DOHH2 (cell line): Measurements from ENCODE around the gene AVPI1.
"Not testable (repeated sequence)": the region's sequence is repeated elsewhere in the genome, so short reads cannot be mapped to it uniquely, and the experiment has no call there.

Source experiments
- H3F3A ChIP-seq: fragments of 200-600 bp; sonication (generic), shearing (Covaris generic); 2 replicates; pipeline ENCODE4 v1.6.0; 2016; ENCODE audit warnings: antibody characterized with exemption, mild to moderate bottlenecking; ENCODE audit not compliant: control insufficient read depth, insufficient read depth
- H3K27ac ChIP-seq: fragments of 200-600 bp; sonication (generic); 2 replicates; pipeline ENCODE4 v1.5.1; 2014; ENCODE audit warnings: low read depth, mild to moderate bottlenecking, low read length, moderate library complexity
- H3K27me3 ChIP-seq: fragments of 200-600 bp; sonication (generic); 2 replicates; pipeline ENCODE4 v1.6.1; 2014; ENCODE audit warnings: mild to moderate bottlenecking, low read length, mixed read lengths; ENCODE audit not compliant: control insufficient read depth
- H3K36me3 ChIP-seq: fragments of 200-600 bp; sonication (generic); 2 replicates; pipeline ENCODE4 v1.6.1; 2014; ENCODE audit warnings: mild to moderate bottlenecking, low read length, moderate library complexity, mixed read lengths; ENCODE audit not compliant: control insufficient read depth
- H3K4me1 ChIP-seq: fragments of 200-600 bp; sonication (generic); 2 replicates; pipeline ENCODE4 v1.6.1; 2014; ENCODE audit warnings: mild to moderate bottlenecking, low read length, mixed read lengths; ENCODE audit not compliant: control insufficient read depth
- H3K4me2 ChIP-seq: fragments of 200-600 bp; sonication (generic); 2 replicates; pipeline ENCODE4 v1.6.0; 2014; ENCODE audit warnings: mild to moderate bottlenecking, low read length, moderate library complexity
- H3K4me3 ChIP-seq: fragments of 200-600 bp; sonication (generic); 2 replicates; pipeline ENCODE4 v1.5.1; 2014; ENCODE audit warnings: mild to moderate bottlenecking, low read length, mixed read lengths
- H3K79me2 ChIP-seq: fragments of 200-600 bp; sonication (generic); 2 replicates; pipeline ENCODE4 v1.6.1; 2014; ENCODE audit warnings: mild to moderate bottlenecking, low read length, mixed read lengths; ENCODE audit not compliant: control insufficient read depth
- H3K9me2 ChIP-seq: fragments of 200-600 bp; sonication (generic); replicated peaks from 2 replicates; pipeline ENCODE4 v1.6.1; 2014; ENCODE audit warnings: mild to moderate bottlenecking, low read length, mixed read lengths; ENCODE audit not compliant: control insufficient read depth
- H3K9me3 ChIP-seq: fragments of 200-600 bp; sonication (generic); 2 replicates; pipeline ENCODE4 v1.6.1; 2014; ENCODE audit warnings: antibody characterized with exemption, low read length, mixed read lengths; ENCODE audit not compliant: control insufficient read depth, insufficient read depth
- H4K20me1 ChIP-seq: fragments of 200-600 bp; sonication (generic); 2 replicates; pipeline ENCODE4 v1.6.0; 2014; ENCODE audit warnings: low read depth, mild to moderate bottlenecking, antibody characterized with exemption, low read length, moderate library complexity; ENCODE audit not compliant: control insufficient read depth, insufficient read depth
- CTCF ChIP-seq: fragments of 200-600 bp; sonication (generic); IDR thresholded peaks from one replicate; pipeline ENCODE4 v1.5.1; 2014; ENCODE audit warnings: antibody characterized with exemption, mild to moderate bottlenecking, low read depth, low read length; ENCODE audit not compliant: poor library complexity, severe bottlenecking
- EZH2phosphoT487 ChIP-seq: fragments of 200-600 bp; sonication (generic); IDR thresholded peaks from 2 replicates; pipeline ENCODE4 v1.6.1; 2017; ENCODE audit warnings: borderline replicate concordance, mild to moderate bottlenecking, antibody characterized with exemption, low read length, moderate library complexity, mixed read lengths

Gene AVPI1

GRCh38 chr10:97640174-97640867 is 46.7 kb downstream of the AVPI1 start, which contains the start of gene PI4K2A:
Gene PI4K2A (plus strand): TSS chr10:97640671. CDS start chr10:97640743, 72 bp downstream.
- Histone ChIP-seq H3K79me2 (peaks cover 18% of the 10 kb centered on the region), H3F3A (peaks cover 3% of the 10 kb centered on the region; the same call in 1 of the 2 replicates), H3K4me2 (peak within 1 kb of the TSS; percentile 85), H3K4me3 (peak within 1 kb of the TSS; percentile 85), H3K36me3 (peaks cover 7% of the 10 kb centered on the region), H3K4me1 (peaks cover 15% of the 10 kb centered on the region), H4K20me1 (peaks cover 5% of the 10 kb centered on the region; the same call in 1 of the 2 replicates), H3K27me3 (no peaks in the 10 kb centered on the region), H3K9me3 (no peaks in the 10 kb centered on the region), H3K9me2 (no peaks in the 10 kb centered on the region), H3K27ac (no peak within 1 kb of the TSS)
- TF ChIP-seq CTCF = no peak
- no peak for TF ChIP-seq EZH2phosphoT487

DNA sequence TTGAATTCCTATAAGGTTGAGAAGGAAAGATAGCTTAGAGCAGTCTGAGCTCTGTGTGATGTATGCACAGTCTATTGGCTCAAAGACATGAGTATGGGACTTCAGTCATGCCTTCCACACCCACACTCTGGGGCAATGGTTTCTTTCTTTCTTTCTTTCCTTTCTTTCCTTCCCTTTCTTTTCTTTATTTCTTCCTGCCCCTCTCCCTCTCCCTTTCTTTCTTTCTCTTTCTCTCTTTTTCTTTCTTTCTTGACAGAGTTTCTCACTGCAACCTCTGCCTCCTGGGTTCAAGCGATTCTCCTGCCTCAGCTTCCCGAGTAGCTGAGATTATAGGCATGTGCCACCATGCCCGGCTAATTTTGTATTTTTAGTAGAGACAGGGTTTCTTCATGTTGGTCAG is 48.0 kb downstream of the AVPI1 start:
- H4K20me1 ChIP-seq, H3K36me3 ChIP-seq, H3F3A ChIP-seq, H3K27me3 ChIP-seq, H3K9me3 ChIP-seq, H3K4me2 ChIP-seq, H3K9me2 ChIP-seq, H3K27ac ChIP-seq, H3K4me3 ChIP-seq: not testable (repeated sequence)
- H3K79me2 ChIP-seq = peaks cover 18% of the 10 kb centered on the region
- peaks cover 15% of the 10 kb centered on the region for H3K4me1 ChIP-seq

GRCh38 chr10:97635577-97635976 is 51.5 kb downstream of the AVPI1 start:
- H4K20me1 ChIP-seq = no peaks in the 10 kb centered on the region
- no peak overlapping the region for H3K4me2 ChIP-seq
- no peak overlapping the region for H3K27ac ChIP-seq
- H3K4me3 ChIP-seq = no peak overlapping the region
- peaks cover 3% of the 10 kb centered on the region; the same call in 1 of the 2 replicates for H3F3A ChIP-seq
- H3K9me3 ChIP-seq = no peaks in the 10 kb centered on the region
- no peaks in the 10 kb centered on the region for H3K27me3 ChIP-seq
- H3K79me2 ChIP-seq = peaks cover 6% of the 10 kb centered on the region; the same call in 1 of the 2 replicates
- peaks cover 16% of the 10 kb centered on the region for H3K4me1 ChIP-seq
- H3K36me3 ChIP-seq = no peaks in the 10 kb centered on the region
- TF ChIP-seq EZH2phosphoT487 (no peak), CTCF (no peak)
- H3K9me2 ChIP-seq = no peaks in the 10 kb centered on the region

DNA sequence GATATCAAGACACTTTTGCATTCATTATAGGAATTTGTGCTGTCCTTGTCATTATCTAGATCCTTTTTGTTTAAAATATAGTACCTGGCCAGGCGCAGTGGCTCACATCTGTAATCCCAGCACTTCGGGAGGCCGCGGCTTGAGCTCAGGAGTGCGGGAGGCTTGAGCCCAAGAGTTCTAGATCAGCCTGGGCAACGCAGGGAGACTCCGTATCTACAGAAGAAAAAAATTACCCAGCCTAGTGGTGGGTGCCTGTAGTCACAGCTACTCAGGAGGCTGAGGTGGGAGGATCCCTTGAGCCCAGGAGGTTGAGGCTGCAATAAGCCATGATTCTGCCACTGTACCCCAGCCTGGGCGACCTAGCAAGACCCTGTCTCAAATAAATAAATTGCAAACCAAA is 53.1 kb downstream of the AVPI1 start:
- Histone ChIP-seq H3K4me2 (peak overlapping the region; percentile 86), H3K27ac (no peak overlapping the region), H3K4me1 (peaks cover 11% of the 10 kb centered on the region)

More for the DNA sequence above, 53.1 kb downstream of the AVPI1 start:
- Histone ChIP-seq H3K9me2 (no peaks in the 10 kb centered on the region), H3K27me3 (no peaks in the 10 kb centered on the region), H4K20me1 (no peaks in the 10 kb centered on the region), H3K4me3 (peak overlapping the region; percentile 79), H3K36me3 (no peaks in the 10 kb centered on the region), H3K9me3 (no peaks in the 10 kb centered on the region), H3F3A (peaks cover 3% of the 10 kb centered on the region; the same call in 1 of the 2 replicates), H3K79me2 (peaks cover 6% of the 10 kb centered on the region; the same call in 1 of the 2 replicates)
- TF ChIP-seq CTCF = peak; percentile 31
- TF ChIP-seq EZH2phosphoT487 = no peak
